Kidney capillary endothelial cell (primary cell): Measurements from ENCODE around the gene TXNL1.

ENCODE experiments used
- DNase-seq: peaks from one replicate; pipeline ENCODE4 v3.0.0-alpha.2; 2018; ENCODE audit warnings: low spot score

Gene TXNL1

GRCh38 chr18:56569416-56569815, 69.0 kb downstream of the TXNL1 start:
- no peak for DNase-seq

- DNase-seq = no peak
These were observed 69.4 kb downstream of the TXNL1 start for GRCh38 chr18:56568986-56569385.

GRCh38 chr18:56565551-56566345, 72.6 kb downstream of the TXNL1 start:
- no peak for DNase-seq

GRCh38 chr18:56565046-56565445, 73.3 kb downstream of the TXNL1 start:
- DNase-seq = no peak

- DNase-seq = no peak
These were observed 74.8 kb downstream of the TXNL1 start for GRCh38 chr18:56563568-56563967.

GRCh38 chr18:56562479-56562878, 75.9 kb downstream of the TXNL1 start:
- no peak for DNase-seq

- DNase-seq = no peak
These were observed 77.4 kb downstream of the TXNL1 start for GRCh38 chr18:56560992-56561391.

GRCh38 chr18:56559044-56559443, 79.3 kb downstream of the TXNL1 start:
- no peak for DNase-seq

GRCh38 chr18:56556907-56557306, 81.5 kb downstream of the TXNL1 start:
- DNase-seq = no peak

- no peak for DNase-seq
These were observed 88.3 kb downstream of the TXNL1 start for GRCh38 chr18:56550121-56550520.
